ENCODE data around the gene TBC1D1. TPM values are rescaled to one million over a fixed set of nuclear protein-coding genes. Genes with fewer than 3 reads are reported as not detected.

Gene TBC1D1
- total and polyA plus RNA-seq, 2 of the 8 experiments (the other 6 are each of a cell fraction or from before 2014, with no cell fraction given), result 96.9 to 162 TPM

DNA sequence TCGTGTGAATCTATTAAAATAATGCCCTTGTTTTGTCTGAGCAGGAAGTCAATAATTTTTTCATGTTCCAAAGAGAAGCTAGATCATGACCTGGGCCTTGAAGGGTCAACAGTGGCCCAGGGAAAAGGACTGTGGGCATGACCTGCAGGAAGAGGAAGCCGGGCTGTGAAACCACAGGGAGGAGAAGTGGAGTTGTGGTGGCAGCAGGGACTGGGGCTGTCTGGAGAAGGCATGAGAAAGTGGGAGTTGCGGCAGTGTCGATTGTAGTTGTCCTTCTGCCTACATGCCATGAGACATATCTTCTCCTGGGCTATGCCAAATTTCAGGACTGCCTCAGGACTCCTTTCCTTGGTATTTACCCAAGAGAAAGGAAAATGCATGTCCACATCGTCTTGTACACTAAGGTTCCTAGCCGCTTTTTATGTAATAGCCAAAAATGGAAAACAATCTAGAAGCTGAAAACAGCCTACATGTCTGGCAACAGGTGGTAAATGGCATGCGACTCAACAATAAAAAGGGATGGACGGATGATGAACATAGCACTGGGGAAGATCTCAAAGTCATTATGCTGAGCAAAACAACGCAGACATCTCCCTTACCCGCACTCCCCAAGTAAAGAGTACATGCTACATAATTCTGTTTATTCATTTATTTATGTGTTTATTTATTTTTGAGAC, 55.8 kb downstream of the TBC1D1 start (continued):
- TF ChIP-seq, protein P1, sequence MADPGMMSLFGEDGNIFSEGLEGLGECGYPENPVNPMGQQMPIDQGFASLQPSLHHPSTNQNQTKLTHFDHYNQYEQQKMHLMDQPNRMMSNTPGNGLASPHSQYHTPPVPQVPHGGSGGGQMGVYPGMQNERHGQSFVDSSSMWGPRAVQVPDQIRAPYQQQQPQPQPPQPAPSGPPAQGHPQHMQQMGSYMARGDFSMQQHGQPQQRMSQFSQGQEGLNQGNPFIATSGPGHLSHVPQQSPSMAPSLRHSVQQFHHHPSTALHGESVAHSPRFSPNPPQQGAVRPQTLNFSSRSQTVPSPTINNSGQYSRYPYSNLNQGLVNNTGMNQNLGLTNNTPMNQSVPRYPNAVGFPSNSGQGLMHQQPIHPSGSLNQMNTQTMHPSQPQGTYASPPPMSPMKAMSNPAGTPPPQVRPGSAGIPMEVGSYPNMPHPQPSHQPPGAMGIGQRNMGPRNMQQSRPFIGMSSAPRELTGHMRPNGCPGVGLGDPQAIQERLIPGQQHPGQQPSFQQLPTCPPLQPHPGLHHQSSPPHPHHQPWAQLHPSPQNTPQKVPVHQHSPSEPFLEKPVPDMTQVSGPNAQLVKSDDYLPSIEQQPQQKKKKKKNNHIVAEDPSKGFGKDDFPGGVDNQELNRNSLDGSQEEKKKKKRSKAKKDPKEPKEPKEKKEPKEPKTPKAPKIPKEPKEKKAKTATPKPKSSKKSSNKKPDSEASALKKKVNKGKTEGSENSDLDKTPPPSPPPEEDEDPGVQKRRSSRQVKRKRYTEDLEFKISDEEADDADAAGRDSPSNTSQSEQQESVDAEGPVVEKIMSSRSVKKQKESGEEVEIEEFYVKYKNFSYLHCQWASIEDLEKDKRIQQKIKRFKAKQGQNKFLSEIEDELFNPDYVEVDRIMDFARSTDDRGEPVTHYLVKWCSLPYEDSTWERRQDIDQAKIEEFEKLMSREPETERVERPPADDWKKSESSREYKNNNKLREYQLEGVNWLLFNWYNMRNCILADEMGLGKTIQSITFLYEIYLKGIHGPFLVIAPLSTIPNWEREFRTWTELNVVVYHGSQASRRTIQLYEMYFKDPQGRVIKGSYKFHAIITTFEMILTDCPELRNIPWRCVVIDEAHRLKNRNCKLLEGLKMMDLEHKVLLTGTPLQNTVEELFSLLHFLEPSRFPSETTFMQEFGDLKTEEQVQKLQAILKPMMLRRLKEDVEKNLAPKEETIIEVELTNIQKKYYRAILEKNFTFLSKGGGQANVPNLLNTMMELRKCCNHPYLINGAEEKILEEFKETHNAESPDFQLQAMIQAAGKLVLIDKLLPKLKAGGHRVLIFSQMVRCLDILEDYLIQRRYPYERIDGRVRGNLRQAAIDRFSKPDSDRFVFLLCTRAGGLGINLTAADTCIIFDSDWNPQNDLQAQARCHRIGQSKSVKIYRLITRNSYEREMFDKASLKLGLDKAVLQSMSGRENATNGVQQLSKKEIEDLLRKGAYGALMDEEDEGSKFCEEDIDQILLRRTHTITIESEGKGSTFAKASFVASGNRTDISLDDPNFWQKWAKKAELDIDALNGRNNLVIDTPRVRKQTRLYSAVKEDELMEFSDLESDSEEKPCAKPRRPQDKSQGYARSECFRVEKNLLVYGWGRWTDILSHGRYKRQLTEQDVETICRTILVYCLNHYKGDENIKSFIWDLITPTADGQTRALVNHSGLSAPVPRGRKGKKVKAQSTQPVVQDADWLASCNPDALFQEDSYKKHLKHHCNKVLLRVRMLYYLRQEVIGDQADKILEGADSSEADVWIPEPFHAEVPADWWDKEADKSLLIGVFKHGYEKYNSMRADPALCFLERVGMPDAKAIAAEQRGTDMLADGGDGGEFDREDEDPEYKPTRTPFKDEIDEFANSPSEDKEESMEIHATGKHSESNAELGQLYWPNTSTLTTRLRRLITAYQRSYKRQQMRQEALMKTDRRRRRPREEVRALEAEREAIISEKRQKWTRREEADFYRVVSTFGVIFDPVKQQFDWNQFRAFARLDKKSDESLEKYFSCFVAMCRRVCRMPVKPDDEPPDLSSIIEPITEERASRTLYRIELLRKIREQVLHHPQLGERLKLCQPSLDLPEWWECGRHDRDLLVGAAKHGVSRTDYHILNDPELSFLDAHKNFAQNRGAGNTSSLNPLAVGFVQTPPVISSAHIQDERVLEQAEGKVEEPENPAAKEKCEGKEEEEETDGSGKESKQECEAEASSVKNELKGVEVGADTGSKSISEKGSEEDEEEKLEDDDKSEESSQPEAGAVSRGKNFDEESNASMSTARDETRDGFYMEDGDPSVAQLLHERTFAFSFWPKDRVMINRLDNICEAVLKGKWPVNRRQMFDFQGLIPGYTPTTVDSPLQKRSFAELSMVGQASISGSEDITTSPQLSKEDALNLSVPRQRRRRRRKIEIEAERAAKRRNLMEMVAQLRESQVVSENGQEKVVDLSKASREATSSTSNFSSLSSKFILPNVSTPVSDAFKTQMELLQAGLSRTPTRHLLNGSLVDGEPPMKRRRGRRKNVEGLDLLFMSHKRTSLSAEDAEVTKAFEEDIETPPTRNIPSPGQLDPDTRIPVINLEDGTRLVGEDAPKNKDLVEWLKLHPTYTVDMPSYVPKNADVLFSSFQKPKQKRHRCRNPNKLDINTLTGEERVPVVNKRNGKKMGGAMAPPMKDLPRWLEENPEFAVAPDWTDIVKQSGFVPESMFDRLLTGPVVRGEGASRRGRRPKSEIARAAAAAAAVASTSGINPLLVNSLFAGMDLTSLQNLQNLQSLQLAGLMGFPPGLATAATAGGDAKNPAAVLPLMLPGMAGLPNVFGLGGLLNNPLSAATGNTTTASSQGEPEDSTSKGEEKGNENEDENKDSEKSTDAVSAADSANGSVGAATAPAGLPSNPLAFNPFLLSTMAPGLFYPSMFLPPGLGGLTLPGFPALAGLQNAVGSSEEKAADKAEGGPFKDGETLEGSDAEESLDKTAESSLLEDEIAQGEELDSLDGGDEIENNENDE (IDR thresholded peaks at IDR 0.05; ENCODE audit: insufficient replicate concordance, low read length), result no peak
